HG03432 (cell line): ENCODE measurements around the gene CPA5.

ENCODE experiments used
- ATAC-seq: cut with Tn5 transposase; IDR thresholded peaks from one replicate; pipeline ENCODE4 v1.9.1; 2021; ENCODE audit warnings: mild to moderate bottlenecking, moderate library complexity; ENCODE audit not compliant: unreplicated experiment

Gene CPA5

GRCh38 chr7:130329681-130330080 lies 14.9 kb upstream of the CPA5 start:
- ATAC-seq: no peak

DNA sequence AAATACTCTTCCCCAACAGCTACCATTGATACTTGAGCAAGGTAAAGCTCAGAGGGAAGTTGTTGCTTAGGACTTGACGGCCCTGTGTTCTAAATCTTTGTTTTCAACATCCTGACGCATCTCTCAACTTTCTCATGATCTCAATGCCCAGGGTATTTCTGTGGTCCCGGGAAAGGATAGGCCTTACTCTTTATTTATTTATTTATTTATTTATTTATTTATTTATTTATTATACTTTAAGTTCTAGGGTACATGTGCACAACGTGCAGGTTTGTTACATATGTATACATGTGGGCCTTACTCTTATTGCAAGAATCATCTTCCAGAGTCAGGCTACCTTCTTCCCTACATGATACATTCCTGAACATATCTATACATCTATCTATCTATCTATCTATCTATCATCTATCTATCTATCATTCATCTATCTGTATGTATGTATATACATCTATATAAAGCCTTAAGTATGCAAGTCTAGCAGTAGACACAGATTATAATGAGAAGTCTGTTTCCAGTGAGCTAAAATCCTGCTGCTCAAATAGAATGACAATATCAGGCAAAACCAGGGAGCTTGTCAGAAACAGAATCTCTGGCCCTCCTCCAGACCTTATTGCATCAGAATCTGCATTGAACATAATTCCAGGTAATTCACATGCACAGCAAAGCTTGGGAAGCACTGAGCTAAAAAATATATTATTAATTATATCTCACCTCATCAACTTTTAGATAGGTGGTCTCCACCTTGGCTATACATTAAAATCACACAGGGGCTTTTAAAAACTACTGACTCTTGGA lies 12.2 kb upstream of the CPA5 start:
- no peak for ATAC-seq

DNA sequence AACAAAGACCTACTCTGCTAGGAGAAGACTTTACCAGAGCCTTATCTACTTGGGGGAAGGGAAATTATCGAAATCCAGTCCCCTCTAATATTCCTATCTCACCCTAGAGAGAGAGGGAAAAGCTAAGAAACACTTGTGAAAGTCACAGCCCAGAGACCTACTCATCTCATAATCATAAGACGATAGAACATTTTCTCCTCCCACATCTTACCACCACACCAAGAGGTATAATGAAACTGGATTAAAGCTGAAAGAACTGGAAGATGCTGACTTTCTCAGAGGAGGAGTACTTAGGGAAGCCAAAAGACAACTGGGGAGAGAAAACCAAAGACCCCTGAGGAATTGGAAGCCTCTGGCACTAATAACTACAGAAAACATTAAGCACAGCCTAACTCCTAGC lies 10.8 kb upstream of the CPA5 start:
- ATAC-seq: no peak

GRCh38 chr7:130334274-130334673 lies 10.3 kb upstream of the CPA5 start:
- no peak for ATAC-seq

GRCh38 chr7:130337410-130337971 lies 7.1 kb upstream of the CPA5 start:
- no peak for ATAC-seq

DNA sequence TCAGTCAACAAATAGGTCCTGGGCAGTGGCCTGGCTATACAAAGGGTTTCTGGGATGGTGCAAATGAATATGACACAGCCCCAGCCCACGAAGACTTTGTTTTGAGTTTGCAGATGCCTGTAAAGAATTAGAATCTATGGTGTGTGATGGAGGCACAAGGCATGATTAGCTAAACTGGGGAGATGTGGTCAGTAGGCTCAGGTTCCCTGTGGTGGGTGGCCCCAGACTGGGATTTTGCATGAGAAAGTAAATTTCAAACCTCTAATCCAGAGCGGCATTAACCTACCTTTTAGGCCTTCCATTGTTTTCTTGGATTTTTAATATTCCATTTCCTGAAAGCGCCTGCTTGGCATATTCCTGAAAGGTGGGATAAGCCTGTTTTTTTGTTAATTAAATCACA lies 6.4 kb upstream of the CPA5 start:
- ATAC-seq: no peak

- no peak for ATAC-seq
These were observed 2.7 kb upstream of the CPA5 start for GRCh38 chr7:130341882-130342281.

GRCh38 chr7:130342701-130343380 lies 1.8 kb upstream of the CPA5 start:
- ATAC-seq: no peak

DNA sequence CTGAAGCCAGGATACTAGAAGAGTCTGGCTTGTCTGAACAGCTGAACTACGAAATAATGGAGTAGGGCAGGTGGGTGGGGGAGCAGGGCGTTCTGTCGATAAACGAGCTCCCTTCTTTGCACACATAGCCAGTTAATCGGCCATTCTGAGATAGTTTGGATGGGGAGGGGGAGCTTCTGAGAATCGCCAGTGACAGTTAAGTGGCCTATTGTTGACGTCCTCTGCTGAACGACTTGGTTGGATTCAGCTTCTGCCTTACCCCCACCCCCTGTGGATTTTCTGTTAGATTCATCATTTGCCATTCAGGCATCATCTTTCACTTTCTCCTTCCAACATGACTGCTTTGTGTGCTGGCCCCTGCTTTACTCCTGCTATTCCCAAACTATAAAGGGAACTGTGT lies 520 bp downstream of the CPA5 start:
- no peak for ATAC-seq

DNA sequence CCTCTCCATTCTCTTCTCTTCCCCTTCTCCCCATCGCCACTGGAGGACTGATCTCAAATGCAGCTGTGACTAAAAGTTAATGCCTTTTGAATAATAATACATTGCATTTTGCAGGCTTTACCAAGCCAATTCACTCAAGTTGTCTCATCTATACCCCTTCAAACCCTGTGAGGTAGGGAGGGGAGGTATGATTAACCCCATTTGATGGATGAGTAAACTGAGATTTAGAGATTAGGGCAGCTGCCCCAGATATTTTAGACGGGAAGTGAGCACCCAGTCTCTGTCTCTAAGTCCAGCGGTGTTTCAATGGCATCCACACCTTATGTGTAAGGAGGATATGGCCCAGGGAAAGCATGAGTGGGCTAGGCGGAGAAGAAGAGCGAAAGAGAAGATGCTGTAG lies 1.1 kb downstream of the CPA5 start:
- no peak for ATAC-seq

DNA sequence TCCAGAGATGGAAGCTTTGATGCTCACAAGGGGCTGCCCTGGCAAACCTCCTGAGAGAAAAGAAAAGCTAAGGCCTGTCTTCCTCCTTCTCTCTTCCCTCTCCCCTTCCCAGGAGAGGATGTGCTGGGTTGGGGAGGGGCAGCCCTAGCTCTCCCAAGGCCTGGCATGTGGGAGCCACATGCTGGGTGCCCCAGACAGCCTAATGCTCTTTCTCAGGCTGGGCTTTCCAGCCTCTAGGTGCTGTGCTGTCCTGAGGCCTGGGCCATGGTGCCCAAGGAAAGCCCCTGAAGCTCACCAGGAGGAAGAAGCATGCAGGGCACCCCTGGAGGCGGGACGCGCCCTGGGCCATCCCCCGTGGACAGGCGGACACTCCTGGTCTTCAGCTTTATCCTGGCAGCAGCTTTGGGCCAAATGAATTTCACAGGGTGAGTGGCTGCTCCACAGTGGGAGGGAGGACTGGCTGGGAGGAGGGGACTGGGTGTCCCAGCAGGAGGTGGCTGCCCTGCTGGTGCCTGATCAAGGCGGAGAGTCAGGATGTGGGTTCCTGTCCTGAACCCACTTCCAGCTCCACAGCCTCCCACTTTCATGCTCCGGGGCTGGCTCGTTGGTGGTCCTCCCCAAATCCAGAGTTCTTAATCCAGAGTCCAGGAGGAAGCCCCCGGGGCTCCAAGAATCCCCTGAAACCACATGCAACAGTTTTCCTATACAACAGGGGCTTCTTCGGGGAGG lies 1.7 kb downstream of the CPA5 start:
- no peak for ATAC-seq

- no peak for ATAC-seq
These were observed 2.3 kb downstream of the CPA5 start for GRCh38 chr7:130346941-130347340.

DNA sequence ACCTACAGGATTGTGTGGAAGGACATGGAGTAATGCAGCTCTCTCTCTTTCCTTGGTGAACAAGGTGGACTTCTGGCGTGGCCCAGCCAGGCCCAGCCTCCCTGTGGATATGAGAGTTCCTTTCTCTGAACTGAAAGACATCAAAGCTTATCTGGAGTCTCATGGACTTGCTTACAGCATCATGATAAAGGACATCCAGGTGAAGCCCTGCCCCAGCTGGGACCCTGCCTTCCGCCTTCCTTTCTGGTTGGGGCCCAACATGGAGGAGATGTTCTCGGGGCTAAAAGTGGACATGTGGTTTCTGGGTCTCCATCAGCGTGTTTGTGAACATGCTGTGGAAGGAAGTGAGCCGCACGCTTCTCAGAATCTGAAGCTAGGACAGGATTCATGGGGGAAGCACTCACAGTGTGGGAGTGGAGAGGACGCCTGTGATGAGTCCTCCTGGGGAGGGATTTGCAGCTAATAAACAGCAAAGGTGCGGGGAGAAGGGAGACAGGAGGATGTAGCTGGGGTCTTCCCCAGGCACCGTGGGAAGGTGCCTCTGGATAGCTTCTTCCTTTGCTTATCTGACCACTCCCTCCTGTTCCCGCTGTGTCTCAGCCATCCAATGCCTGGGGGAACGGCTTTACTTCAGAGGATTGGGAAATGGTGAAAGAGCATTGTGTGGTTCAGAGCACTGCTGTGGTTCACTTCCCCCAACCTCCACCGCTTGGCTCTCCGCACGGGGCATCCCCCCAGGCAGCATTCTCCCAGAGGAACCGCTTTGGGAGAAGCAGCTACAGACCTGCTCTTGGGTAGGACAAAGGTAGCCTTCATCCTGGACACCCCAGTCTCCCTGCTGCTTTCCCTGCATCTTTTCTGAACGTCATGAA lies 5.5 kb downstream of the CPA5 start:
- no peak for ATAC-seq

- ATAC-seq: no peak
These were observed 6.6 kb downstream of the CPA5 start for GRCh38 chr7:130350945-130351790.

- no peak for ATAC-seq
These were observed 7.1 kb downstream of the CPA5 start for GRCh38 chr7:130351791-130352090.

DNA sequence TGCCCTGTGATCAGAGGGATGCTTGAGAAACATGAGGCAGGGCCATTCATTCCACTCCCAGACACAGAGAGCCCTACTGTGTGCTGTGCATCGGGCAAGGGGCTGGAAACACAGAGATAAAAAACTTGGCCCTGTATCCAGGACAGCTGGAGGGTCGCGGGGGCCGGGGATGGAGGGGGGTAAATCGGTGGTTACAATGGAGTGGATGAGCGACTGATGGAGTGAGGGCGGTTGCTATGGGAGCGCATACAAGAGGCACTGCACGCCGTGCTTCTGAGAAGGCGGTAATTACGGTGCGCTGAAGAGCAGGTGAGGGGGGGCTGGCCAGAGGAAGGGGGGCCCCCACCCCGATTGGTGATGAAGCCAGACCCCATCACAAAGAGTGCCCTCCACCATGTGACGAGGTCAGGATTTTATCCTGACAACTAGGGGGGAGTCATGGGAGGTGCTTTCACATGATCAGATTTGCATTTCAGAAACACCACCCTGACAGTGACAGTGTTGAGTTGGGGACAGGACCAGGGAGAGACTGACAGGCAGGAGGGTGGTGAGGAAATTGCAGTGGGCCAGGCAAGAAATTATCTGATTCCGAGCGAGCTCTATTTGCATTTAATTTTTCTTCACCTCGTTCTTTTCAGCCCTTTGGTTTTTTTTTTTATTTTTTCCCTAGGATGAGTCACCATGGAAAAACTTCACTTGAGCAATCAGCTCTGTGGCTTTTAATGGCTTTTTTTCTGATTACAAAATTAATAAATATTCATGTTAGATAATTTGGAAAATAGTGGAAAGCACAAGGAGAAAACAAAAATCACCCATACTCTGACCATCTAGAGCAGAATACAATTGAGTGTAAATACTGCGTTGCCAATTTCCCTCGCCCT lies 7.8 kb downstream of the CPA5 start:
- no peak for ATAC-seq

DNA sequence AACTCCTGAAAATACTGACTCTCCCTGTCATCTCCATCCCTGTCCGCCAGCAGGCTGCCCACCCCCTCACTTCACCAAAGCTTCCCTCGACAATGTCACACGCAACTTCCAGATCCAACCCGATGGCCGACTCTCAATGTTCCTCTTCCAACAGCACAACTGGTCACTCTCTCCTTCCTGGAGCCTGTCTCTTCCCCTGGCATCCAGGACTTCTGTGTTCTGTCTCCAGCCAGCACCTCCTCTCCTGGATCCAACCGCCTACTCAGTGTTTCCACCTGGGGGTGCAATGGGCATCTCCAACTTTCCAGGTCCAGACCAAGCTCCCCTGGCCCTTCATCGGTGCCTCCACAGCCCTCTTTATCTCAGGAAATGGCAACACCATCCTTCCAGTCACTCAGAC lies 8.6 kb downstream of the CPA5 start:
- ATAC-seq: no peak

DNA sequence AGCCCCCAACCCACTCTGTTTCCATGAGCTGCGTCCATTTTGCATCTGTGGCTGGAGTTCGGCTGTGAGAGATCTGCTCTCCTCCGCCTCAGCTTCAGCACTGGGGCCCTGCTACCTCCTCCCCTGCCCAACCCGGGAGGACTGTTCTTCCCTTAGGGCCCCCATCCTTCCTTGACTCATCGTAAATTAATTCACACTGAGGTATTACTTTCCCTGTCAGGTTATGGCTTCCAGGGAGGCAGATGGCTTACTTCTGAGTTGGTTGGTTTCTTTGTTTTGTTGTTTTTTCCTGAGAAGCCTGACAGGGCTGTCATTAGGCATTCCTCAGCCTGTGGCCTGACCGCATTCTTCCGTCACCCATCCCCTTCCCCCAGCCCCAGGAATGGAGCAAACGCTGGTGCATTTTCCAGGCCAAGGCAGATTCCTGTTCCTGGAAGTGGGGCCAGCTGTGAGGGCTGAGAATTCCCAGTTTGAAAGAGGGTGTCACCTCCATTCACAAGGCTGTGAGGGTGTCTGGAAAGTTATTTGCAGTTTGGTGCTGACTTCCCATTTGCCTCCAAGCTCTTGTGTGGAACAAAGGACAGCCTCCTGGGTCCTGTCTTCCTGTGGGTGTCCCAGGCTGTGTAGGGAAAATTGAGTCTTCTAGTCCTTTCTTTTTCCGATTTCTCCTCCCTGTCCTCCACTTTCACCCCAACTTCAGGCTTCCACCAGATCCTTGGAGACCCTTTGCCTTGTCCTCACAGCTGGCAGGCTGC lies 11.7 kb downstream of the CPA5 start:
- ATAC-seq: no peak
